Transverse colon (tissue), 3 donors: Measurements from ENCODE around the gene GNG13.
"Not testable (repeated sequence)": the region's sequence is repeated elsewhere in the genome, so short reads cannot be mapped to it uniquely, and the experiment has no call there.

Experiments used
- POLR2A ChIP-seq: fragments of 450-650 bp; IDR thresholded peaks from one replicate; pipeline ENCODE4 v1.6.1; 2016; ENCODE audit warnings: antibody characterized with exemption, mild to moderate bottlenecking, moderate library complexity
- TF ChIP-seq, protein P1 (sequence below), 5 experiments: fragments of 200-600 bp in 3 of 5; fragments of 450-650 bp in 2 of 5; sonication (generic) in 3 of 5; IDR thresholded peaks; 1 replicate in 2 of 5; 2 replicates in 3 of 5; pipeline ENCODE4 v1.5.1; 2016 to 2017; ENCODE audit warnings: antibody characterized with exemption in 5 of 5, inconsistent platforms in 3 of 5, mild to moderate bottlenecking in 2 of 5, moderate library complexity in 1 of 5

DNA sequence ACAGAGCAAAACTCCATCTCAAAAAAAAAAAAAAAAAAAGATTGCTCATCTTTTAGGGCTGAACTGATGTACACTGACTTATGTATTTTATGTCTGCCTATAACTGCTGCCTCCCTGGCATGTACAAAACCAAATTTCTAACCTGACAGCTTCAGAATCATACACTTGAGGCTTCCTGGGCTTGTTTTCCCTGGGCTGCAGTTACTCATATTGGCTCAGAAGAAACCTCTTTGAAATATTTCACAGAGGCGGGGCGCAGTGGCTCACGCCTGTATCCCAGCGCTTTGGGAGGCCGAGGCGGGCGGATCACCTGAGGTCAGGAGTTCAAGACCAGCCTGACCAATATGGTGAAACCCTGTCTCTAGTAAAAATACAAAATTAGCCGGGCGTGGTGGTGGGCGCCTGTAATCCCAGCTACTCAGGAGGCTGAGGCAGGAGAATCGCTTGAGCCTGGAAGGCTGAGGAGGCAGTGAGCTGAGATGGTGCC lies 46.4 kb downstream of the GNG13 start:
- TF ChIP-seq, protein P1, sequence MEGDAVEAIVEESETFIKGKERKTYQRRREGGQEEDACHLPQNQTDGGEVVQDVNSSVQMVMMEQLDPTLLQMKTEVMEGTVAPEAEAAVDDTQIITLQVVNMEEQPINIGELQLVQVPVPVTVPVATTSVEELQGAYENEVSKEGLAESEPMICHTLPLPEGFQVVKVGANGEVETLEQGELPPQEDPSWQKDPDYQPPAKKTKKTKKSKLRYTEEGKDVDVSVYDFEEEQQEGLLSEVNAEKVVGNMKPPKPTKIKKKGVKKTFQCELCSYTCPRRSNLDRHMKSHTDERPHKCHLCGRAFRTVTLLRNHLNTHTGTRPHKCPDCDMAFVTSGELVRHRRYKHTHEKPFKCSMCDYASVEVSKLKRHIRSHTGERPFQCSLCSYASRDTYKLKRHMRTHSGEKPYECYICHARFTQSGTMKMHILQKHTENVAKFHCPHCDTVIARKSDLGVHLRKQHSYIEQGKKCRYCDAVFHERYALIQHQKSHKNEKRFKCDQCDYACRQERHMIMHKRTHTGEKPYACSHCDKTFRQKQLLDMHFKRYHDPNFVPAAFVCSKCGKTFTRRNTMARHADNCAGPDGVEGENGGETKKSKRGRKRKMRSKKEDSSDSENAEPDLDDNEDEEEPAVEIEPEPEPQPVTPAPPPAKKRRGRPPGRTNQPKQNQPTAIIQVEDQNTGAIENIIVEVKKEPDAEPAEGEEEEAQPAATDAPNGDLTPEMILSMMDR (IDR thresholded peaks at IDR 0.05): not testable (repeated sequence)
- TF ChIP-seq POLR2A: not testable (repeated sequence)
